Measurements from ENCODE around the gene DEFB127. TPM values are rescaled to one million over a fixed set of nuclear protein-coding genes. Genes with fewer than 3 reads are reported as not detected.
"Not testable (repeated sequence)": the region's sequence is repeated elsewhere in the genome, so short reads cannot be mapped to it uniquely, and the experiment has no call there.

The DEFB127 gene
- total and polyA plus RNA-seq, 4 experiments from 2014 or later, result not detected

- H3K27me3 Mint-ChIP-seq, result peaks cover 9 to 16% of the 10 kb centered on the region in 2 donors
- H3K4me1 ChIP-seq (ENCODE audit: insufficient read depth, low read length); H3K9me3 Mint-ChIP-seq; H3K4me1 Mint-ChIP-seq; POLR2A ChIA-PET (ENCODE audit: partially characterized antibody); H3K27ac ChIP-seq (ENCODE audit: low read depth, low read length); H3K4me3 ChIP-seq (ENCODE audit: low read length in 2 of 2); H3K36me3 Mint-ChIP-seq; DNase-seq; H3K27ac Mint-ChIP-seq; CTCF ChIA-PET (ENCODE audit: partially characterized antibody); H3K9me3 ChIP-seq (ENCODE audit: control insufficient read depth in 1 of 2, low read length in 2 of 2); intact Hi-C loops (cut with micrococcal nuclease); H3K36me3 ChIP-seq (ENCODE audit: insufficient read depth, low read length); H3K27me3 ChIP-seq (ENCODE audit: insufficient read depth, low read length); H3K4me3 Mint-ChIP-seq: not testable (repeated sequence)
Observed at GRCh38 chr20:203630-204029, 46.4 kb downstream of the DEFB127 start.

Other genes starting within 250 kb of the DEFB127 start
- gene DEFB125, start 69.8 kb upstream of the DEFB127 start, total RNA-seq, result not detected
- gene DEFB125, start 69.8 kb upstream of the DEFB127 start, polyA plus RNA-seq, result not detected
- gene DEFB126, start 14.9 kb upstream of the DEFB127 start, total RNA-seq, result not detected
- not detected for gene DEFB126, start 14.9 kb upstream of the DEFB127 start, polyA plus RNA-seq
- gene DEFB128, start 32.3 kb downstream of the DEFB127 start, total RNA-seq, result not detected
- not detected for gene DEFB128, start 32.3 kb downstream of the DEFB127 start, polyA plus RNA-seq
- not detected for gene DEFB129, start 69.8 kb downstream of the DEFB127 start, total RNA-seq
- gene DEFB129, start 69.8 kb downstream of the DEFB127 start, polyA plus RNA-seq, result not detected
- not detected for gene DEFB132, start 100.3 kb downstream of the DEFB127 start, total RNA-seq
- gene DEFB132, start 100.3 kb downstream of the DEFB127 start, polyA plus RNA-seq, result not detected
- gene C20orf96, start 133.3 kb downstream of the DEFB127 start, total RNA-seq, result 1 to 10 TPM; 1.8 to 2.5 TPM
- gene C20orf96, start 133.3 kb downstream of the DEFB127 start, polyA plus RNA-seq, result under 1 TPM; 0.25 to 0.39 TPM
- gene ZCCHC3, start 140.1 kb downstream of the DEFB127 start, total RNA-seq, result 10 to 100 TPM; 27.9 to 29.8 TPM
- gene ZCCHC3, start 140.1 kb downstream of the DEFB127 start, polyA plus RNA-seq, result 10 to 100 TPM in 1 of 2 donors, 1 to 10 TPM in 1; 5.8 to 12.2 TPM
- gene SOX12, start 168.1 kb downstream of the DEFB127 start, total RNA-seq, result 1 to 10 TPM; 4.7 to 5.0 TPM
- gene SOX12, start 168.1 kb downstream of the DEFB127 start, polyA plus RNA-seq, result under 1 TPM; 0.08 to 0.69 TPM
- gene NRSN2, start 189.7 kb downstream of the DEFB127 start, total RNA-seq, result 1 to 10 TPM in 1 of 2 experiments, under 1 TPM in 1; 0.52 to 1.1 TPM
- gene NRSN2, start 189.7 kb downstream of the DEFB127 start, polyA plus RNA-seq, result 1 to 10 TPM in 1 of 2 donors, not detected in 1; 1.3 TPM
- gene TRIB3, start 223.3 kb downstream of the DEFB127 start, total RNA-seq, result 1 to 10 TPM; 7.2 to 8.1 TPM
- 10 to 100 TPM in 1 of 2 donors, 1 to 10 TPM in 1; 8.7 to 12.4 TPM for gene TRIB3, start 223.3 kb downstream of the DEFB127 start, polyA plus RNA-seq

All from CD4-positive, alpha-beta memory T cell (primary cell).